Caco-2 (cell line): ENCODE measurements around the gene PITPNM2. TPM values are rescaled to one million over a fixed set of nuclear protein-coding genes. Genes with fewer than 3 reads are reported as not detected.

Source experiments
- Bru-seq: library from RNA; stranded (reverse); fragments of 400-500 nt; gene quantifications from one replicate; lab custom pipeline; 2021; lab: Mats Ljungman, UMichigan
- BruChase-seq, 2 experiments: library from RNA; stranded (reverse); fragments of 400-500 nt; gene quantifications; one replicate each; lab custom pipeline; 2021; lab: Mats Ljungman, UMichigan
- BruUV-seq: library from RNA; stranded (reverse); fragments of 400-500 nt; replicated peaks from 2 replicates; lab custom pipeline; 2021; lab: Mats Ljungman, UMichigan
- CTCF ChIA-PET: fragments of 300-600 bp; sonication (Branson Sonifier 250); formaldehyde crosslinking; loops from one replicate; lab custom pipeline; 2022; ENCODE audit warnings: antibody characterized with exemption; lab: Charles Lee
- POLR2A ChIA-PET: fragments of 300-600 bp; sonication (Branson Sonifier 250); formaldehyde crosslinking; loops from one replicate; lab custom pipeline; 2022; ENCODE audit warnings: antibody characterized with exemption; lab: Charles Lee
- DNase-seq, 2 experiments: peaks; one replicate each; pipeline versions ENCODE4 v3.0.0 to v3.0.0-alpha.2; 2020 to 2022
- H3K27me3 ChIP-seq: replicated peaks from 2 replicates; pipeline ENCODE4 v1.6.0; 2011; ENCODE audit warnings: low read length; ENCODE audit not compliant: control insufficient read depth, insufficient read depth
- H3K36me3 ChIP-seq: 2 replicates; pipeline ENCODE4 v1.5.1; 2011; ENCODE audit warnings: low read length; ENCODE audit not compliant: control insufficient read depth, insufficient read depth
- H3K4me1 ChIP-seq: fragments of 250-450 bp; sonication (Bioruptor Pico); 2 replicates; pipeline ENCODE4 v1.5.1; 2020; ENCODE audit warnings: mild to moderate bottlenecking
- H3K4me3 ChIP-seq: 2 replicates; pipeline ENCODE4 v1.5.1; 2011; ENCODE audit warnings: low read depth, mild to moderate bottlenecking, control low read depth, low read length
- H3K9me3 ChIP-seq: fragments of 250-450 bp; sonication (Bioruptor Pico); 2 replicates; pipeline ENCODE4 v1.5.1; 2020; ENCODE audit warnings: mild to moderate bottlenecking, moderate library complexity
- H3K27ac Mint-ChIP-seq: one replicate; pipeline ENCODE4 v1.8.0; 2022; ENCODE audit warnings: mixed read lengths; ENCODE audit not compliant: unreplicated experiment
- H3K27me3 Mint-ChIP-seq: one replicate; pipeline ENCODE4 v1.8.0; 2022; ENCODE audit warnings: mixed read lengths; ENCODE audit not compliant: insufficient read depth, unreplicated experiment
- H3K36me3 Mint-ChIP-seq: one replicate; pipeline ENCODE4 v1.8.0; 2022; ENCODE audit warnings: mild to moderate bottlenecking, mixed read lengths; ENCODE audit not compliant: insufficient read depth, unreplicated experiment
- H3K4me1 Mint-ChIP-seq: one replicate; pipeline ENCODE4 v1.8.0; 2022; ENCODE audit warnings: low read depth, mixed read lengths; ENCODE audit not compliant: unreplicated experiment
- H3K4me3 Mint-ChIP-seq: one replicate; pipeline ENCODE4 v1.8.0; 2022; ENCODE audit warnings: mild to moderate bottlenecking, moderate library complexity, mixed read lengths; ENCODE audit not compliant: unreplicated experiment
- H3K9me3 Mint-ChIP-seq: one replicate; pipeline ENCODE4 v1.8.0; 2022; ENCODE audit warnings: mixed read lengths; ENCODE audit not compliant: unreplicated experiment
- intact Hi-C: fragments of 100-400 bp; cut with micrococcal nuclease; formaldehyde crosslinking; loops from one replicate; pipeline ENCODE4 v1.10.0; 2022; ENCODE audit not compliant: unreplicated experiment
- long read RNA-seq: library from polyadenylated mRNA; stranded (forward); transcript quantifications from one replicate; pipeline ENCODE4 v2.0.0, GENCODE V29; 2022
- total RNA-seq: library from RNA; stranded (reverse); gene quantifications from 2 replicates; pipeline ENCODE4 v1.2.3, GENCODE V29; 2022
- TF ChIP-seq, protein P1 (sequence below), 2 experiments: fragments of 200-600 bp in 1 of 2; IDR thresholded peaks; 1 replicate in 1 of 2; 2 replicates in 1 of 2; pipeline versions ENCODE4 v1.5.1 to v1.8.0; 2011 to 2022; ENCODE audit warnings: antibody characterized with exemption in 1 of 2, control low read depth in 1 of 2, inconsistent platforms in 1 of 2, low read depth in 1 of 2, low read length in 1 of 2, mild to moderate bottlenecking in 1 of 2, moderate library complexity in 1 of 2; ENCODE audit not compliant: insufficient read depth in 1 of 2, severe bottlenecking in 1 of 2, unreplicated experiment in 1 of 2

Gene PITPNM2
- 10.6 TPM in 2 replicates for total RNA-seq
- Bru-seq, nascent RNA = percentile 48 among the genes with signal in this experiment
- percentile 47 among the genes with signal in this experiment for BruChase-seq, experiment 1, labeled RNA remaining after a 2-hour chase
- percentile 51 among the genes with signal in this experiment for BruChase-seq, experiment 2, labeled RNA remaining after a 6-hour chase
- long read RNA-seq, partial matches to known transcripts = 9 of 15 reads
- long read RNA-seq, other reads (novel, unspliced or antisense) = 6 of 15 reads

DNA sequence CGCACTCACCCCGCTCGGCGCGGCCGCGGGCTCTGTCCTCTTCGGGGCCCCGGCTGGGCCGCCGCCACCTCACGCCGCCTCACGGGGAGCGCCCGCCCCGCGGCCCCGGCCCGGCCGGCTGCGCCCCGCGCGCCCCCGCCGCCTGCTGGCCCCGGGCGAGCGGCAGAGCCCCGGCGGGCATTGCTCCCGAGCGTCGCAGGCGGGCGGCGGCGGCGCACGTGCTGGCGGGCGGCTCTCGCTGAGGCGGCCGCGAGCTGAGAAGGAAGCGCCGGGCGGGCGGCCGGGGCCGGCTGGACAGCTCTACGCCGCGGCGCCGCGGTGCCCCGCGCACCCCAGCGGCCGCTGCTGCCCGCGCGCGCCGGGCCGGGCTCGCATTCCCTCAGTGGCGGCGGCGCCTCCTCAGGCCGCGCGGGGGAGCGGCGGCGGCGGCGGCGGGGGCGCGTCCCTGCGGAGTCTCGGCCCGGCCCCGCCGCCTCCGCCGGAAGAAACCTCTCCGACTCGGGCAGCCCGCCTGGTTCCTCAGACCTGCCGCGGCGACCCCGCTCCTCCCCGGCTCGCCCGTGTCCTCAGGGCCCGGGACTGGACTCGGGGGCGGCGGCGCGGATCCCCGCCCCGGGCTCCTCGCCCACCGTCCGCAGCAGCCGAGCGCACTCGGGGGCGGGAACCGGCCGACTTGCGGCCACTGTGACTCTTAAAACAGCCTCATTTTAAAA is at the start of gene PITPNM2:
Gene PITPNM2 (minus strand): TSS at position 347 of the 713 bp plus-strand sequence. CDS start 116,500 bp downstream, outside the sequence.
- Mint-ChIP-seq H3K9me3 (no peaks in the 10 kb centered on the region), H3K4me1 (peaks cover 8% of the 10 kb centered on the region), H3K27ac (peak within 1 kb of the TSS; percentile 3), H3K4me3 (peak within 1 kb of the TSS; percentile 67), H3K36me3 (peaks cover 14% of the 10 kb centered on the region), H3K27me3 (no peaks in the 10 kb centered on the region)
- Histone ChIP-seq H3K4me1 (peaks cover 12% of the 10 kb centered on the region), H3K27me3 (no peaks in the 10 kb centered on the region), H3K36me3 (no peaks in the 10 kb centered on the region), H3K4me3 (peak within 1 kb of the TSS; percentile 65), H3K9me3 (no peaks in the 10 kb centered on the region)
- DNase-seq = peak in 1 of 2 experiments; percentile 79
- intact Hi-C loops = loop anchor here (2.0 kb wide), 1 partner anchor 108 kb away; no protein-coding TSS in a partner anchor
- ChIA-PET POLR2A (interaction anchor here (0.5 to 0.6 kb wide), 6 partner anchors 11 to 433 kb away, joined by 3 to 7 read pairs (median 6); partner anchors contain the start of gene TMED2), CTCF (interaction anchor here (0.6 kb wide), 2 partner anchors 9 to 108 kb away, joined by 3 read pairs; no protein-coding TSS in a partner anchor)
- BruUV-seq = no TSS peak
- TF ChIP-seq, protein P1, sequence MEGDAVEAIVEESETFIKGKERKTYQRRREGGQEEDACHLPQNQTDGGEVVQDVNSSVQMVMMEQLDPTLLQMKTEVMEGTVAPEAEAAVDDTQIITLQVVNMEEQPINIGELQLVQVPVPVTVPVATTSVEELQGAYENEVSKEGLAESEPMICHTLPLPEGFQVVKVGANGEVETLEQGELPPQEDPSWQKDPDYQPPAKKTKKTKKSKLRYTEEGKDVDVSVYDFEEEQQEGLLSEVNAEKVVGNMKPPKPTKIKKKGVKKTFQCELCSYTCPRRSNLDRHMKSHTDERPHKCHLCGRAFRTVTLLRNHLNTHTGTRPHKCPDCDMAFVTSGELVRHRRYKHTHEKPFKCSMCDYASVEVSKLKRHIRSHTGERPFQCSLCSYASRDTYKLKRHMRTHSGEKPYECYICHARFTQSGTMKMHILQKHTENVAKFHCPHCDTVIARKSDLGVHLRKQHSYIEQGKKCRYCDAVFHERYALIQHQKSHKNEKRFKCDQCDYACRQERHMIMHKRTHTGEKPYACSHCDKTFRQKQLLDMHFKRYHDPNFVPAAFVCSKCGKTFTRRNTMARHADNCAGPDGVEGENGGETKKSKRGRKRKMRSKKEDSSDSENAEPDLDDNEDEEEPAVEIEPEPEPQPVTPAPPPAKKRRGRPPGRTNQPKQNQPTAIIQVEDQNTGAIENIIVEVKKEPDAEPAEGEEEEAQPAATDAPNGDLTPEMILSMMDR (IDR thresholded peaks at IDR 0.05; ENCODE audit: insufficient read depth in 1 of 2, low read depth in 1 of 2, low read length in 1 of 2, severe bottlenecking in 1 of 2, unreplicated experiment in 1 of 2) = no peak

DNA sequence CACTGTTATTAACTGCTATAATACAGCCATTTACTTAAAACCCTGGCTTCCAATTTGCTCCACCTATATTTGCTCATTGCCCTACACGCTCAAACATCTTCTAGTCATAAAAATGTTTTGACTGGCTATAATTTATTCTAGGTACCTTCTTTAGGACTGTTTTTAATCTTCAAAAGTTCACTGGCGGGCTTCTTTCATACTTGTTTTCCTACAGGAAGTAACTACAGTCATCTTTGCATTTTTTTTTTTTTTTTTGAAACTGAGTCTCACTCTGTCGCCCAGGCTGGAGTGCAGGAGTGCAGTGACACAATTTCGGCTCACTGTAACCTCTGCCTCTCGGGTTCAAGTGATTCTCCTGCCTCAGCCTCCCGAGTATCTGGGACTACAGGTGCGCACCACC is 49.5 kb upstream of the PITPNM2 start:
- Mint-ChIP-seq H3K4me1 (no peaks in the 10 kb centered on the region), H3K27me3 (no peaks in the 10 kb centered on the region), H3K4me3 (no peak overlapping the region), H3K36me3 (peaks cover 29% of the 10 kb centered on the region), H3K9me3 (no peaks in the 10 kb centered on the region), H3K27ac (no peak overlapping the region)
- H3K36me3 ChIP-seq = no peaks in the 10 kb centered on the region
- no peak for DNase-seq
- intact Hi-C loops = no loop called here
- TF ChIP-seq, protein P1 (IDR thresholded peaks at IDR 0.05; ENCODE audit: insufficient read depth in 1 of 2, low read depth in 1 of 2, low read length in 1 of 2, severe bottlenecking in 1 of 2, unreplicated experiment in 1 of 2) = no peak
- ChIA-PET CTCF (no interaction called here), POLR2A (no interaction called here)
- H3K9me3 ChIP-seq = no peaks in the 10 kb centered on the region
- H3K4me1 ChIP-seq = no peaks in the 10 kb centered on the region
- H3K4me3 ChIP-seq = no peak overlapping the region
- H3K27me3 ChIP-seq = no peaks in the 10 kb centered on the region
- BruUV-seq = no TSS peak

DNA sequence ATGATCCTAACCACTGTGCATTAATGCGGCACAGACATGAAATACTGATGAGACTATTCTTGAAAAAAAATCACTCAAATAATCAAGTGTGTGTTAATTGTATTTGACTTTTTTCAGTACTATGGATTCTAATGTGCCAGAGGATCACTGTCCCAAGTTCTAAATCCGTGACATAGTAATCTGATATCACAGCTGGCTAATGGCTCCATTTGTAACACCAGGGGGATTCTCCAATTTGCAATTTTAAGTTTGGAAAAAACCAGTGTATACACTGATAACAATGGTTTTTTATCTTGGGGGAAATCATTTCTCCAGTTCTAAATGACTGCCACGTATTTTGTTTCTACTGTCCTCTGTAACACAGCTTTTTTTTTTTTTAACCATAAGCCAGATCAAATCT is 49.0 kb upstream of the PITPNM2 start:
- CTCF ChIA-PET = no interaction called here

More for the DNA sequence above, 49.0 kb upstream of the PITPNM2 start:
- H3K9me3 ChIP-seq = no peaks in the 10 kb centered on the region
- no peak overlapping the region for H3K4me3 ChIP-seq
- TF ChIP-seq, protein P1 (IDR thresholded peaks at IDR 0.05; ENCODE audit: insufficient read depth in 1 of 2, low read depth in 1 of 2, low read length in 1 of 2, severe bottlenecking in 1 of 2, unreplicated experiment in 1 of 2) = no peak
- Mint-ChIP-seq H3K36me3 (peaks cover 29% of the 10 kb centered on the region), H3K27me3 (no peaks in the 10 kb centered on the region), H3K9me3 (no peaks in the 10 kb centered on the region), H3K27ac (no peak overlapping the region), H3K4me1 (no peaks in the 10 kb centered on the region), H3K4me3 (no peak overlapping the region)
- intact Hi-C loops = no loop called here
- no TSS peak for BruUV-seq
- DNase-seq = no peak
- H3K36me3 ChIP-seq = no peaks in the 10 kb centered on the region
- no peaks in the 10 kb centered on the region for H3K4me1 ChIP-seq
- POLR2A ChIA-PET = interaction anchor here (0.6 kb wide), 1 partner anchor 233 kb away, joined by 4 read pairs; the partner anchor contains the start of gene ABCB9
- H3K27me3 ChIP-seq = no peaks in the 10 kb centered on the region
